Sigmoid colon (tissue), 4 donors: ENCODE data around the gene TF.

Experiments
- CTCF ChIP-seq, 4 experiments: fragments of 450-650 bp in 3 of 4; fragments of 200-600 bp in 1 of 4; IDR thresholded peaks; one replicate each; pipeline ENCODE4 v1.5.1; 2016 to 2019; ENCODE audit warnings: antibody characterized with exemption in 4 of 4, mild to moderate bottlenecking in 3 of 4, moderate library complexity in 2 of 4
- POLR2A ChIP-seq, 2 donors: fragments of 450-650 bp; IDR thresholded peaks; one replicate each; pipeline ENCODE4 v1.6.1; 2016; ENCODE audit warnings: antibody characterized with exemption in 2 of 2, mild to moderate bottlenecking in 2 of 2, moderate library complexity in 2 of 2
- POLR2AphosphoS5 ChIP-seq, 4 donors: sonication (generic); formaldehyde crosslinking; IDR thresholded peaks; one replicate each; pipeline ENCODE4 v1.6.1; 2017; ENCODE audit warnings: antibody characterized with exemption in 4 of 4

- TF ChIP-seq CTCF (IDR thresholded peaks at IDR 0.05) (no peak), POLR2AphosphoS5 (IDR thresholded peaks at IDR 0.05) (no peak), POLR2A (IDR thresholded peaks at IDR 0.05) (no peak)
Measured at GRCh38 chr3:133745108-133745507, 1.1 kb upstream of the TF start.
